T-helper 17 cell (primary cell): ENCODE results near the gene CTDNEP1. TPM values are rescaled to one million over a fixed set of nuclear protein-coding genes. Genes with fewer than 3 reads are reported as not detected.

Experiments used
- ATAC-seq: fragments of 150-1000 bp; cut with Tn5 transposase; 2 replicates; pipeline ENCODE4 v1.10.0; 2021; ENCODE audit warnings: mild to moderate bottlenecking, moderate library complexity
- DNase-seq, 3 donors: peaks; one replicate each; pipeline versions ENCODE4 v3.0.0 to v3.0.0-alpha.2; 2020 to 2021
- H3K9me3 ChIP-seq: one replicate; pipeline ENCODE4 v1.7.0; 2013; ENCODE audit warnings: low read length, mild to moderate bottlenecking; ENCODE audit not compliant: control insufficient read depth, poor library complexity, severe bottlenecking
- H3K27ac Mint-ChIP-seq: one replicate; pipeline ENCODE4 v1.8.0; 2022; ENCODE audit warnings: mild to moderate bottlenecking, moderate library complexity, mixed read lengths
- H3K27me3 Mint-ChIP-seq: one replicate; pipeline ENCODE4 v1.8.0; 2022; ENCODE audit warnings: mixed read lengths
- H3K36me3 Mint-ChIP-seq: one replicate; pipeline ENCODE4 v1.8.0; 2022; ENCODE audit warnings: low read depth, mixed read lengths
- H3K4me1 Mint-ChIP-seq: one replicate; pipeline ENCODE4 v1.8.0; 2022; ENCODE audit warnings: mild to moderate bottlenecking, mixed read lengths
- H3K4me3 Mint-ChIP-seq: one replicate; pipeline ENCODE4 v1.8.0; 2022; ENCODE audit warnings: mild to moderate bottlenecking, moderate library complexity, mixed read lengths
- total RNA-seq, 4 donors: library from RNA in 2 of 4; stranded (reverse) in 2 of 4; gene quantifications; one replicate each; pipeline ENCODE4 v1.2.3 and lab custom pipeline; 2022 to 2026

The CTDNEP1 gene
- total RNA-seq, 2 donors from 2014 or later, result 112 to 115 TPM

DNA sequence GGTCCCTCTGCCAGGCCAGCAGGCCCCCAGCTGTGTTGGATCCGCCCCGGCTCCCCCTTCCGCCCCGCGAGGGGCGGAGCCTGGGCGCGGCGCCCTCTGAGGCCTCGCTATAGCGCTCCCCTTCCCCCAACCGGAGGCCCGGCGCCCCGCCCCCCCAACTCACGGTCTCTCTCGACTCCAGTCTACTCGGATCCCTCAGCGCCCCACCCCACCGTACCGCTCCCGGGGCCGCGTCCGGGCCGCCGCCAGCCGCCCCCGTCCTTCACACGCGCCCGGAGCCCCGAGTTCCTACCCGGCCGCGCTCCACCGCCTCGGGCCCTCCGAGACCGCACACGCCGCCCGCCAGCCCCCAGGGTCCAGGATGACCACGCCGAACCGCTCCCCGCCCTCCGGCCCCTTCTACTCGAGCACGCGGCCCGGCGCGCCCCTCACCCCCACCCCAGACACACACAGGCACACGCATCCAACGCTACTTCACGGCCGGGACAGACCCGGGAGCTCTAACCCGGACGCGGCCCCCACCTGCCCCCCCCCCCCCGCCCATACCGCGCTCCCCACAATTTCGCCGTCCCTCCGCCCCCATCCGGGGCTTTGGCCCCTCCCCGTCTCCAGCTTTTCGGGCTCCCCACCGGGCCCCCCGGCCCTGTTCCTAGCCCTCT lies 13.6 kb downstream of the CTDNEP1 start:
- no peaks in the 10 kb centered on the region for H3K9me3 ChIP-seq
- H3K27me3 Mint-ChIP-seq, result no peaks in the 10 kb centered on the region
- H3K4me3 Mint-ChIP-seq, result peak overlapping the region; percentile 99
- H3K27ac Mint-ChIP-seq, result peak overlapping the region; percentile 100
- peak; percentile 21 for ATAC-seq
- peak; percentile 52 to 73 (median 72) for DNase-seq
- H3K36me3 Mint-ChIP-seq, result peaks cover 7% of the 10 kb centered on the region
- peaks cover 59% of the 10 kb centered on the region for H3K4me1 Mint-ChIP-seq

DNA sequence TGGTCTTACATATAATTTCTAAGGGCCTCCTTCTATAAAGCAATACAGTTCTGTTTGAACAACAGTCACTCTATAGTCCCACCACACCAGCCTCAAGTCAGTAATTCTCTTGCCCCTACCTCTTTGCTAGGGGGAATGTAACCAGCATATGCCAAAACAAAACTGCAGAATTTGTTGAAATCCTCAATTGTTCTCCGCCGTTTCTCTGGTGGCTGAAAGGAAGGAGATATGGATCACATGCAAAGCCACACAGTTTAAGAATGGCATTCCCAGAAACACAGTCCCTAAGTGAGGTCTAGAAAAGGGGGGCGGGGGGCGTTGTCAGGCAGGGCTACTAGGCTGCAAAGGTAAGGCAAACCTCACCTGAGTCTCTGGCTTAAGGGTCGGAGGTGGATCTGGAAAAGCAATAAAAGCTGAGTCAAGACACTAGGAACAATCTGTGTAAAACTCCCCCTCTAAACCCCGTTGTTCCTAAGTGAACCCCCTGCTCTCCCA lies 14.2 kb downstream of the CTDNEP1 start:
- Mint-ChIP-seq H3K4me3 (peak overlapping the region; percentile 99), H3K36me3 (peaks cover 7% of the 10 kb centered on the region), H3K27ac (peak overlapping the region; percentile 100), H3K27me3 (no peaks in the 10 kb centered on the region), H3K4me1 (peaks cover 59% of the 10 kb centered on the region)
- H3K9me3 ChIP-seq, result no peaks in the 10 kb centered on the region
- DNase-seq (no peak), ATAC-seq (no peak)

DNA sequence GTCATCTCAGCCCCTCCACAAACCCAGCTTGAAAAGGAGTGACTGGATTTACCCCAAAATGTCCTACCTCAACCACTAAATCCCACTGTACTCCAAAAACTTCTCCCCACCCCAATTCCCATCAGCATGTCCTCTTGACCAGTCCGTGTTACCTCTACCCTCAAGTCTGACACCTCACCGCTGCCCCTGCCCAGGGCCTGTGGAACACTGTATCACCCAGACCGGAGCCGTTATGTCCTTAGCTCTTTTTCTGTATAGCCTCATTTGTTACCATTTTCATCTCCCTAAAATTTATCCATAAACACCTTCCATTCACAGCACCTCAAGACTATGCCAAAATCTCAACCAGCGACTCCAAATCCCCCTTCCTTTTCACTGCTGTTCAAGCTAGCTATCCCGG lies 14.7 kb downstream of the CTDNEP1 start:
- Mint-ChIP-seq H3K4me1 (peaks cover 59% of the 10 kb centered on the region), H3K27ac (peak overlapping the region; percentile 100), H3K36me3 (peaks cover 9% of the 10 kb centered on the region), H3K4me3 (peak overlapping the region; percentile 99), H3K27me3 (no peaks in the 10 kb centered on the region)
- DNase-seq, result no peak
- H3K9me3 ChIP-seq, result no peaks in the 10 kb centered on the region
- ATAC-seq, result no peak

DNA sequence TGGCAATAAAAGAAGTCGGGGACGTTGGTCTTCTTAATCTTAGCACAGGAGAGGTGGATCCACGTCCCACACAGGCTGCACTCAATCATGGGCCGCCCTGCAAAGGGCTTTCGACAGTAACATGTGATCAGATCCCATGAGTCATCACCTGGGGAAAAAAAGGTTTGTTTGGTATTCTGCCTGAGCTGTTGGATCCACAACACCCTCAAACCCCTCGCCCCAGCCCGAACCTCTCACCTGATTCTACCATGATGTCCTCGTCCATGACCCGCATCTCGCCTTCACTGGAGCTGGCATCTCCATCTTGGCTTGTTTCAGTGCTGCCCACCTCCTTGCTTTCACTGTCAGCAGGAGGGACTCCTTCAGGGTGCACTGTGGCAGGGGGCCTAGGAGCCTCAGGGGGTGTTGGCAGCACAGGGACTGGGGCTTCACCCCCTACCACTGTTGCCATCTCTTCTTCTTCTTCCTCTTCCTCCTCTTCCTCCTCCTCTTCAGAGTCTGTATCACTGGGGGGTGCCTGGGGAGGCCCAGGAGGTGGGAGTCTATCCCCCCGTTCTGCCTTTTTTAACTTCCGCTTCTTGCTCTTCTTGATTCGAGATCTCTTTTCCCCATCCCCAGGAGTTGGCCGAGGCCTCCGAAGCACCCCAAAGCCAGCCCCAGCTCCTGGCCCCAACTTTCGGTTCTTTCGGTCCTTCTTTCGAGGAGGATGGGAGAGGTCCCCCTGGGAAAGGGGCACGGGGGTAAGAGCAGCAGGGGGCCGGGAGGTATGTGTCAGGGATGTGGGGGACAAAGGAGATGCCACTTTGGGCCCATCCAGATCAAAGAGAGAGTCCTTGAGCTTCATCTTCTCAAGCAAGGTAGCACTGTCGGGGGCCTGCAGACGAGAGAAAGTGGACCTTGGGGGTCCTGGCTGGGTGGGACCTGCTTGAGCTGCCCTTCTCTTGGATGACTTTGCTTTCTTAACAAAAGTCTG lies 15.6 kb downstream of the CTDNEP1 start:
- H3K27ac Mint-ChIP-seq, result peak overlapping the region; percentile 100
- peaks cover 50% of the 10 kb centered on the region for H3K4me1 Mint-ChIP-seq
- H3K27me3 Mint-ChIP-seq, result no peaks in the 10 kb centered on the region
- peaks cover 9% of the 10 kb centered on the region for H3K36me3 Mint-ChIP-seq
- peak overlapping the region; percentile 53 for H3K4me3 Mint-ChIP-seq
- no peak for DNase-seq
- no peaks in the 10 kb centered on the region for H3K9me3 ChIP-seq
- ATAC-seq, result no peak

DNA sequence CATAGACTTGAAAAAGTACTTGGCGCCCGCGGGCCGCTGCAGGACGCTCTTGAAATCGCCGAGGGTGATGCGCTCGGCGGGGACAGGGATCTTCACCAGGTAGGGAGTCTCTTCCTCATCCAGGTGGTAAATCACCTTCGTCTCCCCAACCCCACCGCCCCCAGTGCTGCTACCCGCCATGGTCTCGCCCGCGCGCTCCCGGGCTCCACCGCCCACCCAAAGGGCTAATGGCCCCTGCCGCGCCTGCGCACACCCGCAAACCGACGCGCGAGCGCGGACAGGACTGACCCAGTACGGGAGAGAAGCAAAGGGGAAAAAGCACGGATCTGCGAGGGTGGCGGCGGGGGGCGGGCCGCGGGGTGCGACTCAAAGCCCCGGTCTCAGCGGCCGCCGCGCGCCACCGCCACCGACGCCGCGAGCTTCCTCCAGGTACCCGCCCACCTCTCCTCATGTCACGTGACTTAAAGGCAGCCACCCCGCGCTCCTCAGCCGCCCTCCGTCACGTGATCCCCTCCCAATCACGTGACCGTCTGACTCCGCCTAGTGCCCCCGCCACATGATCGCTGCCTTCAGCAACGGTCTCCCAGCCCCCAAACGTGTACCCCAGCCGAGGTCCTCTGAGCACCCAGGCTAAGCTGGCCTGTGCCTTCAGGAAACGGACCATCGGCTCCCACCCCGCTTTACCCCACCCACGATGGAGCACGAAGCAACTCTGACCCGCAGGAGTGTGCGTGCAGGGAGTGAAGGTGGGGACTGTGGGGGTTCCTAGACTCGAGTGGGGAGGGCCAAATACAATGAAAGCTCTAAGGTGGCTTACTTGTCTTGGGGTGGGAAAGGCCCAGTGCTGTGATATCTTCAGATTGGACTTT lies 17.2 kb downstream of the CTDNEP1 start, which contains the start of gene DVL2:
Gene DVL2 (minus strand): TSS at position 435 of the 869 bp plus-strand sequence. CDS start 255 bp downstream, at position 180.
- DNase-seq (peak; percentile 90 to 92 (median 91)), ATAC-seq (peak; percentile 63)
- H3K4me3 Mint-ChIP-seq, result peak within 1 kb of the TSS; percentile 92
- peaks cover 9% of the 10 kb centered on the region for H3K36me3 Mint-ChIP-seq
- H3K27me3 Mint-ChIP-seq, result no peaks in the 10 kb centered on the region
- no peaks in the 10 kb centered on the region for H3K9me3 ChIP-seq
- peaks cover 42% of the 10 kb centered on the region for H3K4me1 Mint-ChIP-seq
- H3K27ac Mint-ChIP-seq, result peak within 1 kb of the TSS; percentile 100

DNA sequence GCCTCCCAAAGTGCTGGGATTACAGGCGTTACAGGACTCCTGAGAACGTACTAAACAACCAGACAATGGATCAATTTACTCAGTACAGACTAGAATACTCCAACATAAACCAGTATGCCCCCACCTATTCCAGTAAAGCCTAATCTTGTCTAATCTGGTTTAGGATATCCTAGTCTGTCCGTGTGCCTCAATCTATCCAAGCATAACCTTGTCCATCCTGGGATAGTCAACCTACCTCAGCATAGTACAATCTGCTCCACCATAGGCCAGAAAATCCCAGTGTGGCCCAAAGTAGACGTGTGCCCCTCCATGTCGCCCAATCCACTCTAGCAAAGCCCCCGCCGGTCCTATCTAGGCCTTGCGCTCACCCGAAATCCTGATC lies 17.8 kb downstream of the CTDNEP1 start:
- no peaks in the 10 kb centered on the region for H3K9me3 ChIP-seq
- Mint-ChIP-seq H3K36me3 (peaks cover 9% of the 10 kb centered on the region), H3K4me3 (peak overlapping the region; percentile 92), H3K27ac (peak overlapping the region; percentile 100), H3K4me1 (peaks cover 40% of the 10 kb centered on the region), H3K27me3 (no peaks in the 10 kb centered on the region)
- ATAC-seq, result no peak
- no peak for DNase-seq

DNA sequence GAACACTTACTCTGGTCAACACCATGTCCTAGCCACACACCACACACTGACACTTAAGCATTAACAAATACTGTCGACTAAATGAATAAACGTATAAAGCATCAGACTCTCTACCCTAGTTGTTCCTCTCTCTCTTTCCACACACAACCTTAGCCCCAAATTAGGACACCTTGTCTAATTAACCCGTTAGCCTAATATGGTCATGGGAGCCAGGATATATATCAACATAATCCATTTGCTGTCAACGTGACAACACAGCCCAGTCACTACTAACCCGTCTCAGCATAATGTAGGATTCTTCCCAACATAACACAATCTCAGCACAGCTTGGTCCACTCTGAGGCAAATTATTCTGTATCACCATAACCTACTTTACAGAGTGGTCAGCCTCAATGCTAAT lies 19.4 kb downstream of the CTDNEP1 start:
- peaks cover 39% of the 10 kb centered on the region for H3K4me1 Mint-ChIP-seq
- no peaks in the 10 kb centered on the region for H3K9me3 ChIP-seq
- DNase-seq, result no peak
- no peak overlapping the region for H3K27ac Mint-ChIP-seq
- peaks cover 8% of the 10 kb centered on the region for H3K36me3 Mint-ChIP-seq
- no peaks in the 10 kb centered on the region for H3K27me3 Mint-ChIP-seq
- H3K4me3 Mint-ChIP-seq, result peak overlapping the region; percentile 41
- ATAC-seq, result no peak

DNA sequence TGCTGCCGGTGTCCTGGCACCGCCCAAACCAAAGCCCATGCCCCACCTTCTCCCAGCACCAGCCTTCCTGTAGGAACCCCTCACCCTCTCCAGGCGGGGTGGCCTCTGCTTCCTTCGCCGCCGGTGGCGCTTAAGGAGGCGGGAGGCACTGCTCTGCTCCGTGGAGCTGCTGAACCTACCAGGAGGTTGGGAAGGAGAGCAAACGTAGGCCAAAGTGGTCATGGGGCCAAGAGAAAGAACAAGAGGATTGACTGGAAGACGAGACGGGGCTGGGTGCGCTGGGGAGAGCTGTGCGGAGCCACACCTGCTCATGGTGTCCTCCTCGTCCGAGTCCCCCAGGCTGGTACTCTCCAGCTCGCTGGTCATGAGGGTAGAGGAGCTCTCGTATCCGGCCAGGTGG lies 22.0 kb downstream of the CTDNEP1 start:
- Mint-ChIP-seq H3K27ac (peak overlapping the region; percentile 37), H3K36me3 (peaks cover 3% of the 10 kb centered on the region), H3K4me1 (peaks cover 26% of the 10 kb centered on the region), H3K4me3 (no peak overlapping the region), H3K27me3 (no peaks in the 10 kb centered on the region)
- no peak for ATAC-seq
- H3K9me3 ChIP-seq, result no peaks in the 10 kb centered on the region
- DNase-seq, result no peak

DNA sequence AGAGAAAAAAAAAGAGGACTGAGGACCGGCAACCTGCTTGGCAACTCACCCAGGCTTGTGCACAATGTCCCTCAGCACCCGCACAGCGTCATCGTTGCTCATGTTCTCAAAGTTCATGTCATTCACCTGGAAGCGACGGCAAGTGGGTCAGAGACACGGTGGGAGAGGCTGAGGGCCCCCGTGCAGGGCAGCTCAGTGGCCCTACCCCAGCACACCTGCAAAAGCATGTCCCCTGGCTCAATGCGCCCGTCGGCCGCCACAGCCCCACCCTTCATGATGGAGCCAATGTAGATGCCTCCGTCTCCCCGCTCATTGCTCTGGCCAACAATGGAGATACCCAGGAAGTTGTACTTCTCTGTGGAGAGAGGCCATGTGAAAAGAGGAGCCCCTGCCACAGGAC lies 22.6 kb downstream of the CTDNEP1 start:
- H3K36me3 Mint-ChIP-seq, result peaks cover 4% of the 10 kb centered on the region
- H3K9me3 ChIP-seq, result no peaks in the 10 kb centered on the region
- peaks cover 23% of the 10 kb centered on the region for H3K4me1 Mint-ChIP-seq
- H3K27ac Mint-ChIP-seq, result peak overlapping the region; percentile 37
- DNase-seq (no peak), ATAC-seq (no peak)
- no peaks in the 10 kb centered on the region for H3K27me3 Mint-ChIP-seq
- H3K4me3 Mint-ChIP-seq, result no peak overlapping the region

DNA sequence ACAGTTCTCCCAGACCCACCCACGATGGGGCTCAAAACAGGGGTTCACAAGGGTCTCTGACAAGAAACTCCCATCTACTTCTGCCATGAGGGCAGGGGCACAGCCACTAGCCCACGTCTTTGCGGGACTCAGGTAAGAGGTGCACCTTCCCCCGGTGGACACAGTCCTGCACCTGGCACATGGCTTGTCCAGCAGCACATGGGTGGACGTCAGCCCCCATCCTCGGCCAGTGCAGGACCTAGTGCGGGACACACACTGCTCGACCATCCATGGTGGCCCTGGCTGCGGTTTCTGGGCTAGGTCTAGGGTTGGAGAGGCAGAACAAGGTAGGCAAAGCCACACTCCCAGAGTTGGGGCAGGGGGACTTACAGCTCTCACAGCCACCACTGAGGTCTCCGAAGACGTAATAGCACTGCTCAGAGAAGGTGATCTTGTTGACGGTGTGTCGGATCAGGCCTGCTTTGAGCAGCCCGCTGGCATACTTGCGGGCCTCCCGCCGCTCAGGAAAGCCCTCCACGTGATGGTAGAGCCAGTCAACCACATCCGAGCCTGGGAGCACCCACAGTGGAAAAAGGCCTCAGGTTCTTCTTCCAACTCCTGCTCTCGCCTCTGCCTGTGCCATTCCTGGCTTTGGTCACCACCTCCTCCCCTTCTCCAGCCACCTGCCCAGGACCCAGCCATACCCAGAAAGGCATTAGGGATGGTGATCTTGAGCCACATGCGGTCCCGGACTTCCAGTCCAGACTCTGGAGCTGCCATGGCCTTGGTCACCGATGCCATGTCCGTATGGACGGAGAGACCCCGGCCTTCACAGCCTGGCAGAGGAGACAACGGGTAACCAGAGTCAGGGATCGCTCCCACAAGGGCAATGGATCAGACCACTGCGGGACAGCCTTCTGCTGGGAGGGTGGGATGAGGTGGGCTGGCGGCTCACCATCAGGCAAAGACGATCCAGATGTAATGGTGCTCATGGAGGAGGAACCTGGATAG lies 24.5 kb downstream of the CTDNEP1 start:
- Mint-ChIP-seq H3K27ac (peak overlapping the region; percentile 43), H3K36me3 (peaks cover 4% of the 10 kb centered on the region), H3K4me3 (no peak overlapping the region), H3K27me3 (no peaks in the 10 kb centered on the region), H3K4me1 (peaks cover 7% of the 10 kb centered on the region)
- no peak for ATAC-seq
- DNase-seq, result no peak
- H3K9me3 ChIP-seq, result no peaks in the 10 kb centered on the region

DNA sequence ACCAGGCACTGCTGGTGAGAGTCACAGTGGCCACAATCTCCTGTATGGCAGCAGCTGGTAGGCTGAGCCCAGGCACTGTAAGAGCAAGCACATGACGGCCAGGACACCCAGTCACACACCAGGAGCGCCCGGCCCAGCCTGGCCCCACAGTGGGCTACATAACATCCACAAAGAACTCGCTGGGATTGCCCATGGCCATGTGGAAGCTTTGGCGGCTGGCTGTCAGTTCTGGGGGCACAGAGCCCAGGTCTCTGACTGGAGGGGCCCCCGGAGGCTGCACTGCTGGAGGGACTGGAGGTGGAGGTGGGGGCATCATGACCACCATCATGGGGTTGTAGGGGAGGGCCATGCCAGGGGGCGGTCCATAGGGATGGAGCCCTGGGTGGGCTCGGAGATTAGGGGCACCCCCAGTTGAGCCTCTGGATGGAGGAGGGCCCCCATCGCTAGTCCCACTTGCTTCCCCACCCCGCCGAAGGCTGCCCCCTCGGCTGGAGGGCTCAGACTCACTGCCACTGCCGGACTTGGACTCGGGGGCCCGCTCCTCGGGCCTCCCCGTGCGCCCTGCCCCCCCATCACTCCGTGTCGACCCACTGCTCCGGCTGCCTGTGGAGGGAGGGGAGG lies 25.7 kb downstream of the CTDNEP1 start:
- Mint-ChIP-seq H3K36me3 (peaks cover 3% of the 10 kb centered on the region), H3K4me3 (no peak overlapping the region), H3K27me3 (no peaks in the 10 kb centered on the region), H3K4me1 (peaks cover 13% of the 10 kb centered on the region), H3K27ac (no peak overlapping the region)
- DNase-seq (no peak), ATAC-seq (no peak)
- H3K9me3 ChIP-seq, result no peaks in the 10 kb centered on the region
